Omental fat pad (tissue), 4 donors: ENCODE results near the gene CLEC2A. TPM values are rescaled to one million over a fixed set of nuclear protein-coding genes. Genes with fewer than 3 reads are reported as not detected.

Source experiments
- ATAC-seq: fragments of 150-250 bp; one replicate; pipeline ENCODE4 v1.9.1; 2016; ENCODE audit warnings: mild to moderate bottlenecking, moderate library complexity; ENCODE audit not compliant: low FRiP score
- DNase-seq: peaks from one replicate; pipeline ENCODE4 v3.0.0-alpha.2; 2019; ENCODE audit warnings: low spot score
- CTCF ChIP-seq, 3 donors: fragments of 450-650 bp; IDR thresholded peaks; one replicate each; pipeline ENCODE4 v1.5.1; 2016 to 2017; ENCODE audit warnings: antibody characterized with exemption in 3 of 3, mild to moderate bottlenecking in 3 of 3, moderate library complexity in 2 of 3
- total RNA-seq, 4 donors: library from RNA; depleted of rRNA; stranded (reverse); fragments of >200 nt; gene quantifications; one replicate each; pipeline ENCODE4 v1.1.0, GENCODE V29; 2016

The CLEC2A gene
- total RNA-seq, 4 donors from 2014 or later = not detected

GRCh38 chr12:9906873-9907272, 25.3 kb downstream of the CLEC2A start:
- ATAC-seq (no peak), DNase-seq (no peak)
- TF ChIP-seq CTCF (IDR thresholded peaks at IDR 0.05) = no peak

GRCh38 chr12:9902539-9903228, 29.5 kb downstream of the CLEC2A start:
- no peak for TF ChIP-seq CTCF (IDR thresholded peaks at IDR 0.05)
- DNase-seq (no peak), ATAC-seq (no peak)

GRCh38 chr12:9900930-9901329, 31.2 kb downstream of the CLEC2A start:
- TF ChIP-seq CTCF (IDR thresholded peaks at IDR 0.05) = no peak
- no peak for ATAC-seq
- no peak for DNase-seq

GRCh38 chr12:9899209-9899608, 33.0 kb downstream of the CLEC2A start:
- TF ChIP-seq CTCF (IDR thresholded peaks at IDR 0.05) = no peak
- ATAC-seq = no peak
- DNase-seq = no peak

GRCh38 chr12:9897535-9897934, 34.6 kb downstream of the CLEC2A start:
- TF ChIP-seq CTCF (IDR thresholded peaks at IDR 0.05) = no peak
- no peak for DNase-seq
- ATAC-seq = no peak

- DNase-seq = no peak
- ATAC-seq = no peak
Observed at GRCh38 chr12:9895215-9895971, 36.8 kb downstream of the CLEC2A start.

More at GRCh38 chr12:9895215-9895971, 36.8 kb downstream of the CLEC2A start:
- TF ChIP-seq CTCF (IDR thresholded peaks at IDR 0.05) = no peak
